ENCODE data around the gene INSYN1. TPM values are rescaled to one million over a fixed set of nuclear protein-coding genes. Genes with fewer than 3 reads are reported as not detected.

Gene INSYN1
- 1.6 and 3.0 TPM in 2 replicates for polyA plus RNA-seq

GRCh38 chr15:73753250-73754130 is at the start of gene INSYN1:
Gene INSYN1, minus strand, starts transcription at chr15:73753351. Its CDS starts 2,221 bp downstream, at chr15:73751130.

Other genes with a start within 250 kb of the INSYN1 start
- 744 and 809 TPM in 2 replicates for gene NPTN, start 120.0 kb downstream of the INSYN1 start, polyA plus RNA-seq
- gene CD276, start 69.0 kb downstream of the INSYN1 start, polyA plus RNA-seq, result 1.3 and 2.0 TPM in 2 replicates
- not detected in 2 replicates for gene TBC1D21, start 120.2 kb upstream of the INSYN1 start, polyA plus RNA-seq
- 2.2 TPM in 1 of 2 replicates, not detected in the other for gene LOXL1, start 173.1 kb upstream of the INSYN1 start, polyA plus RNA-seq
- 4.2 and 8.7 TPM in 2 replicates for gene STOML1, start 238.9 kb upstream of the INSYN1 start, polyA plus RNA-seq
- 1.5 and 4.8 TPM in 2 replicates for gene PML, start 241.4 kb upstream of the INSYN1 start, polyA plus RNA-seq

All from Purkinje cell (primary cell).